Activated gamma-delta T cell (primary cell): Measurements from ENCODE around the gene FRAS1.
"Not testable (repeated sequence)": the region's sequence is repeated elsewhere in the genome, so short reads cannot be mapped to it uniquely, and the experiment has no call there.

Experiments
- DNase-seq: peaks from one replicate; lab custom pipeline; 2025; lab: John Stamatoyannopoulos, UW

The FRAS1 gene

GRCh38 chr4:78325271-78326157 is 268.4 kb downstream of the FRAS1 start:
- no peak for DNase-seq

- not testable (repeated sequence) for DNase-seq
These were observed 271.5 kb downstream of the FRAS1 start for GRCh38 chr4:78328591-78328990.

DNA sequence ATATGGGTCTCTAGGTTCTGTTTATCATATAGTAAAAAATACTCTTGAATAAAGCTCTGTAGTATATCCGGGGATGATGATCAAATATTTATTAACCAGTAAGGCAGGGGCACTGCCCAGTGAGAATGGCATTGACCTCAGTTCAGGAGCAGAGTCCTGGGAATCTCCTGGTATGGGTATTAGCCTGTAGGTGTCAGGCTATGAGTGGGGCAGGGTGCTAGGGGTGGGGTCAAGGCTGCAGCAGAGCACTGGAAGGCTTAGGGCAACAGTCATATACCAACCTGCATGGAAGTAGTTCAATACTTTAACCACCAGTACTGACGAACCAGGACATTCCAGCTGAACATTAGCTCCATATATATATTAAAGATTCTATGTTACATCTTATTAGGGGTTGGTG is 274.1 kb downstream of the FRAS1 start:
- no peak for DNase-seq

DNA sequence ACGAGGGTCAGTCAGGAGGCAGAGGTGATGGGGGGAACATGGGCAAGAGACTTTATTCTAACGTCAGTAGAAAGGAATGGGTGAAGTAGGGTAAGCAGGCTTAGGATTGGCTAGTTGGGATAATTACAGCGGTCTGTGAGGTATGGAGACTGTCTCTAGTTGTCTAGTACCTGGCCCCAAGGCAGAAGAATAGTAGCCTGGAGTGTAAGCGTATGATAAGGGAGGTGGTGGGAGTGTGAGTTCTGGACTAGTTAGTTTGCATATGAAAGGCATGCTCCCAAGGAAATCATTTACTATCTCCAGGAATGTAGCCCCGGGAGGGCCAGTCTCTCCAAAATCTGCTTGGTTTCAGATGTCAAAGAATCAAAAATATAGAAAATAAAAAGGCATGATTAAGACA is 274.8 kb downstream of the FRAS1 start:
- DNase-seq: no peak

- DNase-seq: no peak
These were observed 275.9 kb downstream of the FRAS1 start for GRCh38 chr4:78332976-78333375.

GRCh38 chr4:78336093-78336943 is 279.2 kb downstream of the FRAS1 start:
- DNase-seq: no peak

DNA sequence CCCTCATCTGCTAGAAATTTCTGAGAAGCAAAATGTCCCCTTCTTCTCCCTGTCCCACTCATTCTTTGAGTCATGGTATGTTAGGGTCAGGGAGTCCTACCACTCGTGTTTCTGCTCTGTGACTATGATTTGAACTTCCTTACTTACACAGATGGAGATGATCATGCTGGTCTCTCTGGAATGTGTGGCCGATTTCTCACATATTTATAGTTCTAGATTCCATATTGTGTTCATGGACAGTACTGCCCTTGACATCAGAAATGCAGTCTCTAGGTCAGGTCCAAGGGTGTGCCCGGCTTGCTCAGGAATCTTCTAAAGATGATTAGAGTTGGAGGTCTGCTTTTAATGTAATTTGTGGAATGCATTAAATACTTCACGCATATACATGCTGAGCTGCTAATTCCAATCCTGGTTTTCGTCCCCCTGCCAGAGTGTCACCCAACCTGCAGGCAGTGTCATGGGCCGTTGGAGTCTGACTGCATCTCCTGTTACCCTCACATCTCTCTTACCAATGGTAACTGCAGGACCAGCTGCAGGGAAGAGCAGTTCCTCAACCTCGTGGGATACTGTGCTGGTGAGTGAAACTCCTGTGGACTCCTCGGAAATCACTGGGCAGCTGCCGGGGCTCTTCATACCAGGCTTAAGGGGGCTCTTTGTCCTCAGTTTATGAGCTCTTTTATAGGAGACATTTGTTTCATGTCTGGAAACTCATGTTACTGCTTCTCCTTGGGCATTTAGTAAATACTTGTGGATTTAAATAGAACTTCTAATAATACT is 280.3 kb downstream of the FRAS1 start:
- no peak for DNase-seq

DNA sequence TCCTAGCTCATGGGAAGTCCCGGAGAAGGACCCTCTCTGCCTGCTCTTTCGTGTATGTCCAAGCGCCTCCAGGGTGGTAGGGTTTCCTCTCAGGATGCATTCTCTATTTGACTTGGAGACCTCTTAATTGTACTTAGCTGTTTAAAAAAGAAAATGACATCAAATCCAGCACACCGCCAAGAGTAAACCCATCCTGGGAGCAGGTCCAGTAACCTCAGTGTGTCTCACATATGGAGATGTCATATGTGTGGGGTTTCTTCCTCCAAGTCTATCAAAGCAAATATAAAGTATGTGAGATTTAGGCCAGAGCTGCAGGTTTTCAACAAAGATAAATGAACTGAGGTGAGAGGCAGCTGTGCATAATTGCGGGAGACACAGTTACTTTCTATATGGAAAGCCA is 285.0 kb downstream of the FRAS1 start:
- DNase-seq: no peak

- DNase-seq: no peak
These were observed 286.6 kb downstream of the FRAS1 start for GRCh38 chr4:78343682-78344081.

DNA sequence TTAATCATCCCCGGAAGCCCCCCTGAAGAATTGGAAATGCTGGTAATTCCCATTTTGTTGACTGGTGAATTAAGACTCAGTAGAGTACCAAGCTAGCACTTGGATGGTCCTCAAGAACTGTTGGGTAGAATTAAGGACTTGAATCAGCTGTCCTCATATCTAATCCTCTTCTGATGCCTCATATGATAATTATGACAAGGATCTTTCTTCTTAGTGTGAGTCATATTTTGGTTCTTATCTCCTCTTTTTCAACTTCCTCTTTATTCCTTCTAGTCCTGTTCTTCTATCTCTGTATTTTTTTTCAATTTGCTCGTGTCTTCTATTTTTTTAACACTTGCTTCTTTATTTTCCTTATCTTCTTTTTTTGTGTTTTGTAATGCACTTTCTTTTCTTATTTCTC is 288.1 kb downstream of the FRAS1 start:
- DNase-seq: no peak

- DNase-seq: no peak
These were observed 289.1 kb downstream of the FRAS1 start for GRCh38 chr4:78346222-78346621.

DNA sequence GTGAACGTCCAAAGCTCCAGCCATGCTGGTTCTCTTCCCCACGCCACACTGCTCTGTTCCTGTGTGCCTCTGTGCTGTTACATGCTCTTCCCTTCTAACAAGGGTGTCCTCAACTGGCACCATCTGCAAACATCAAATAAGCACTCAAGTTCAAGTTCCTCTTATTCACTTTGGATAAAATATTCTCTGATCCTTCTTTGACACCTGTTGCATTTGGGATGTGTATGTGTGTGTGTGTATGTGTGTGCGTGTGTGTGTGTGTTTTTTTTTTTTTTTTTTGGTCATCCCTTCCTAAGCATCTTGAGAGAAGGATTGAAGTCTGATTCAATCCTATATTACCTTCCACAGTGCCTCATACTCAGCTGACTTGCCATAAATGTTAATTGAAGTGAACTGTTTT is 290.4 kb downstream of the FRAS1 start:
- no peak for DNase-seq

- DNase-seq: no peak
These were observed 296.8 kb downstream of the FRAS1 start for GRCh38 chr4:78353921-78354320.

GRCh38 chr4:78354782-78355181 is 297.7 kb downstream of the FRAS1 start:
- DNase-seq: no peak

DNA sequence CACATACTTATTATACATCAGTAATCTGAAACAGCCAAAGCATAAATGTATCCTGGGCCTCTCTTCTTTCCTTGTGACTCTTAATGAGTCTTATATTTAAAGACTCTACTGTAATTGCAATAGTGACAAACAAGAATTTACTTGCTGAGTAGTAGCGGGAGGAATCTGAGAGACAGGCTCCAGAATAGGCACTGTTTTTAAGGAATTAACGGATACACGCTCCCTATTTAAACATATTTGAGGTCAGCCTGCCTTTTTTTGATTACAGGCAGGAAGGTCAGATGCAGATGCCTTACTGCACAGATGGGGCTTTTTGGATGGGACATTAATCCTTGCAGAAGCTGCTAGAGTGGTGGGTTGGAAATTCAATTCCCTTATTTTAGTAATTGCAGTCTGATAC is 298.2 kb downstream of the FRAS1 start:
- no peak for DNase-seq

- no peak for DNase-seq
These were observed 299.2 kb downstream of the FRAS1 start for GRCh38 chr4:78356251-78356786.

GRCh38 chr4:78357122-78357521 is 300.0 kb downstream of the FRAS1 start:
- DNase-seq: no peak

GRCh38 chr4:78360466-78360865 is 303.3 kb downstream of the FRAS1 start:
- DNase-seq: no peak

DNA sequence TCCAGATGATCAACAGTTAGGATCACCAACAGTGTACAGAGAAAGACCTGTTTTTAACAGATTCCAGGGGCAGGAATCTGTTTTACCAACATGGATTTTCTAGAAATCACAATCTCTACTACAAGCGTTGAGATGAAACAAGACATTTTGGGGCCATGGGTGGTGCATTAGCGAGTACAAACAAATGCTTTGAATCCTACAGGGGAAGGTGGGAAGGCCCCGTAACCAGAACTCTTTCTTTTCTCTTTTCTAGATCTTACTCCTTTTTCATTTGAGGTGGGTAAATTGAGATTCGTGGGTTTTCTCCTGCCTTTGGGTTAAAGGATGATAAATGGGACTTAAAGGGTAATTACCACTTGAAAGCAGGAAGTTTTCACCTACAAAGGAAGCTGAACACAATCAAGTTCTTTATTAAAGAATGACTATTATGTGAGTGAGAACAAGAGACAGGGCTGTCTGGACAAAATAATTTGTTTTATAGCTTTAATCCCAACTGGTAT is 304.5 kb downstream of the FRAS1 start:
- DNase-seq: no peak

- DNase-seq: no peak
These were observed 305.2 kb downstream of the FRAS1 start for GRCh38 chr4:78362310-78362709.

- no peak for DNase-seq
These were observed 306.0 kb downstream of the FRAS1 start for GRCh38 chr4:78363031-78363570.
